GM19099 (cell line): Measurements from ENCODE around the gene SCN7A.

ENCODE experiments used
- POLR2A ChIP-seq: IDR thresholded peaks from 3 replicates; pipeline ENCODE4 v1.6.1; 2011; ENCODE audit warnings: low read depth; ENCODE audit not compliant: insufficient read length; ENCODE audit errors: extremely low read depth

The SCN7A gene

DNA sequence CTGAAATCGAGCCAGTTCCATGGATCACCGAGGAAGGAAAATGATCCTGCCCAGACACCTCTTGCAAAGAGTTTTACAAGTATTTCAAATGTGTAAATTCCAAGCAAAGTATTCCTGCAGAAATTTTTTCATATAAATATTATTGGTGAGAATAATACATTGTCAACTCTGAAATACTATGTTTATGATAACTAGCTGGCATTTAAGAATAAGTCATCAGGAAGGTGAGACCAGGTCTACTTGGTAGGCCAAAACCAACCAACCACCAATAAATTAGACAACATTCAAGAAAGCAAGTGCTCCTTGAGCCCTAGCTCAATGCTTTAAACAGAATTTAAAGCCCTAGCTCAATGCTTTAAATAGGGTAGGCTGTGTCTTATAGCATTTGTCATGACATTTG is 21.7 kb downstream of the SCN7A start:
- no peak for TF ChIP-seq POLR2A

DNA sequence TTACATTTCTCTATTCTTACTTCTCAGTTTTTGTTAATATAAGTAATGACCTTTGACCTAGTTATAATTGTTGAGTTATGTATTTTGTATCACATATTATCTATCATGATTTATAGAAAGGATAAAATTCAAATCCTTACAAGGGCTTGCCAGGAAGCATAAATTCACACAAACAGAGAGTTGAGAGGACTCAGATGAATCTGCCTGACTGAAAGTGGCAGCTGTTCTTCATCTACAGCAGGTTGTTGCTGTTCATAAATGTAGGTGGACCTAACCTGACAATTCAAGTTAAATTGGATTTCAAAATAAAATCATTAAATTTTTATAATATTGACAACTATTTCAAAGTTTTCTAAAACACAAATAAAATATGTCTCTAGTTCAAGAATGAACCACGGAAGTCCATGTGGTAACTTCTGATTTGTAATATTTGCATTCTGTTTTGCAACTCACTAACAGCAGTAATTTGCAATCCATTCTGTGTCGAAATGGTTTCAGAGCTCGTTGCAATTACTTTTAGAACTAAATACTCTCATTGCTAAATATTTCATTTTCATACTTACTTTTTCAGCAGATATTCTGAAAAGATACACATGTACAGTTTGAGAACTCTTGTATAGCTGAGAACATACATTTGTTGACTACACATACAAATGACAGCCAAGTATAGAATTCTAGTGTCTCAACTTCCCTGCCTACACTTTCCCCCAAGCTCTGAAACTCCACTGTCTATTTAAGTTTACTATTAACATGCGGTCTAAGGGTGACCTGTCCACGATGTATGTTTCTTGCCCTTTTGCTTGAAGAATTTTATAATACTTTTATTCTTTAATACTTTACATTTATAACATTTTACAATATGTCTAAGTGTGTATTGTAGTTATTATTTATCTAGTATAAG is 25.7 kb downstream of the SCN7A start:
- TF ChIP-seq POLR2A: no peak

DNA sequence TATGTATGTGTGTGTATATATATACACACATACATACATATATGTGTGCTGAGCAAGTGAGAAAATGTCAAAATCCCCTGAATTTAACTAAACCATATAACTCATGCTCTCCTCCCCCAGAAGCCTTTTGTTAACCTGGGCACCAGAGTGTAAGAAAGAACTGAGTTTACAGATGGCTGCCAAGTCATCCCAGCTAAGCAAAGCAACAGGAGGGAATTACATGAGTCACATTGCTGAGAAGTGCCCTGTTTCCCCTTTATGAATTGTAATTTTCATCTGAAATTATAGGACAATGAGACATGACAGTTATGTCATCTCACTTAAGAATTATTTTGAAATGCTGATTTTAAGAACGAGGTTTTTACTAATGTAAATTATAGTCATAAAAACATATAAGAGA is 29.9 kb downstream of the SCN7A start:
- TF ChIP-seq POLR2A: no peak

DNA sequence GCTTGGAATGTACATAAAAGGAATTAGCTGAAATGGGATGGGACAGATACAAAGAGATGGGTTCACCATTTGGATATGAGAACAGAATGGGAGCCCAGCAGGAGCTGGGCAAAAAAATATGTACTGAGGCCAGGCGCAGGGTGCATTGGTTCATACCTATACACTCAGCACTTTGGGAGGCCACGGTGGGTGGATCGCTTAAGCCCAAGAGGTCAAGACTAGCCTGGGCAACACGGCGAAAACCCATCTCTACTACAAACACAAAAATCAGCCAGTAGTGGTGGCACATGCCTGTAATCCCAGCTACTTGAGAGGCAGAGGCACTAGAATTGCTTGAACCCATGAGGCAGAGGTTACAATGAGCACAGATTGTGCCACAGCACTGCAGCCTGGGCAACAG is 30.4 kb downstream of the SCN7A start:
- no peak for TF ChIP-seq POLR2A

GRCh38 chr2:166458674-166459073 is 35.4 kb downstream of the SCN7A start:
- TF ChIP-seq POLR2A: no peak

- TF ChIP-seq POLR2A: no peak
Measured at GRCh38 chr2:166454006-166454595, 39.9 kb downstream of the SCN7A start.

DNA sequence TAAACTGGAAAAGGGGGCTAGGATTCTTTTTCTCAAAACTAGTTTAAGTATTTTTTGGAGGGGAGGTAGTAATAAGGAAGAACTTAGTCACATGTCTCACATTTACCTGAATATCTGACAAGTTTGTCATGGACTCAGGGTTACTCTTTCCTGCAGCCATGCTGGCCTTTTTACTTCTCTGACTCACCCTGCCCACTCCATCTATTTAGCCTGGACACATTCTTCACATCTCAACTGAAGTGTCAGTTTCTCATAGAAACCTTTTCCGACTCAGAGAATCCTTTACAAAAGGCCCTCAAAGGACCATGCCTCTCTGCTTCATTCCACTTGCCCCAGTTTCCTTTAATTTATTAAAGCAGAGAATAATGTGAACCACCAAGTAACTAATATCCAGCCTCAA is 42.6 kb downstream of the SCN7A start:
- no peak for TF ChIP-seq POLR2A

GRCh38 chr2:166449439-166449838 is 44.6 kb downstream of the SCN7A start:
- no peak for TF ChIP-seq POLR2A

DNA sequence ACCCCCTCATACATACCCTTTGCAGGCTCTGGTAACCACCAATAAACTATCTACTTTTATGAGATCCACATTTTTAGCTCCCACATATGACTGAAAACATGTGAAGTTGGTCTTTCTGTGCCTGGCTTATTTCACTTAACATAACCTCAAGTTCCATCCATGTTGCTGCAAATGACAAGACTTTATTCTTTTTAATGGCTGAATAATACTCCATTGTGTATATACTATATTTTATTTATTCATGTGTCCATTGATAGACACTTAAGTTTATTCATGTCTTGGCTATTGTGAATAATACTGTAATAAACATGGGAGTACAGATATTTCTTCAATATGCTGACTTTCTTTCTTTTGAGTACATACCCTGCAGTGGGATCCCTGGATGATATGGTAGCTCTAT is 45.9 kb downstream of the SCN7A start:
- TF ChIP-seq POLR2A: no peak

DNA sequence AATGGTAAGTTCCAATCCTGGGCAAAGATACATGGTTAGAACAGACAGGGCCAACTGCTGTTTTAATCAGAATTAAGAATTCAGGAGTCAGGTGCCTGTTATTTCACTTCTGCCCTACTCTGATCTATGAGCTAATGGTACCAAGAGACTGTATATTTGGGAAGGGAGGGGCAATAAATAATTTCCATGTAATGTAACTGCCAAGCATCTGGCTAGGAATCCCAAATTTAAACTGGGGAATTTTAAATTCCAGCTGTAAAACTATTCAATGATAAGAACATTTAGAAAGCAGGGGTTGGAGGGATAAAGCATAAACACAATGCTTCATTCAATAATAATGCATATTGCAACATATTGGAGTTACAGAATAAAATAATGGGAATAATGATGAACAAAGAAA is 49.7 kb downstream of the SCN7A start:
- TF ChIP-seq POLR2A: no peak

GRCh38 chr2:166440313-166440712 is 53.7 kb downstream of the SCN7A start:
- TF ChIP-seq POLR2A: no peak

GRCh38 chr2:166439078-166439477 is 55.0 kb downstream of the SCN7A start:
- TF ChIP-seq POLR2A: no peak

DNA sequence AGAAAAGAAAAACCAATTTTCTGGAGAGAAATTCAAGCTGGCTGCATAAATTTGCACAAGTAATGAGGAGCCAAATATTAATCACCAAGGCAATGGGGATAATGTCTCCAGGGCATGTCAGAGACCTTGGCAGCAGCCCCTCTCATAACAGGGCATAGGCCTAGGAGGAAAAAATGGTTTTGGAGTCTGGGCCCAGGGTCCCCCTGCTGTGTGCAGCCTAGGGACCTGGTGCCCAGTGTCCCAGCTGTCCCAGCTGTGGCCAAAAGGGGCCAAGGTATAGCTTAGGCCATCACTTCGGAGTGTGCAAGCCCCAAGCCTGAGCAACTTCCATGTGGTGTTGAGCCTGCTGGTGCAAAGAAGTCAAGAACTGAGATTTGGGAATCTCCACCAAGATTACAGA is 57.1 kb downstream of the SCN7A start:
- no peak for TF ChIP-seq POLR2A

- TF ChIP-seq POLR2A: no peak
Measured at GRCh38 chr2:166436189-166436588, 57.9 kb downstream of the SCN7A start.

- no peak for TF ChIP-seq POLR2A
Measured at GRCh38 chr2:166434491-166434890, 59.6 kb downstream of the SCN7A start.

GRCh38 chr2:166433457-166433856 is 60.6 kb downstream of the SCN7A start:
- no peak for TF ChIP-seq POLR2A
